Pancreas (tissue), 10 donors: ENCODE results near the gene SLC20A1. TPM values are rescaled to one million over a fixed set of nuclear protein-coding genes. Genes with fewer than 3 reads are reported as not detected.

Source experiments
- ATAC-seq, 4 donors: fragments of 200-7000 bp; cut with Tn5 transposase; one replicate each; pipeline versions ENCODE4 v1.8.0 to v1.9.1; 2020; ENCODE audit warnings: mild to moderate bottlenecking in 4 of 4, moderate library complexity in 4 of 4
- DNase-seq, 6 donors: peaks; one replicate each; pipeline ENCODE4 v3.0.0-alpha.2; 2020
- FAIRE-seq: peaks from 2 replicates; lab custom pipeline; 2012; peaks lifted over from hg19 to GRCh38; lab: Jason Lieb, UNC
- H3K27ac ChIP-seq, 4 donors: fragments of 200-600 bp; sonication (generic); 1 replicate in 3 of 4; 2 replicates in 1 of 4; pipeline versions ENCODE4 v1.5.0 to v1.8.0; 2020
- H3K27me3 ChIP-seq, 4 donors: fragments of 200-600 bp; one replicate each; pipeline ENCODE4 v1.8.0; 2021
- H3K36me3 ChIP-seq, 3 donors: fragments of 200-600 bp; sonication (generic) in 1 of 3; one replicate each; pipeline versions ENCODE4 v1.5.0 to v1.8.0; 2020 to 2021
- H3K4me1 ChIP-seq, 3 donors: fragments of 200-600 bp; one replicate each; pipeline ENCODE4 v1.8.0; 2021
- H3K4me3 ChIP-seq, 4 donors: fragments of 200-600 bp; sonication (generic) in 2 of 4; one replicate each; pipeline versions ENCODE4 v1.5.0 to v1.8.0; 2020 to 2021
- H3K9me3 ChIP-seq, 4 donors: fragments of 200-600 bp; one replicate each; pipeline ENCODE4 v1.8.0; 2021
- WGBS, 2 donors: extraction: QIAGEN DNeasy Blood & Tissue Kit; methylation state at CpG; one replicate each; pipeline ENCODE4 v1.1.7; 2013; 5-methylcytosine and 5-hydroxymethylcytosine counted together
- intact Hi-C, 3 donors: fragments of 100-400 bp; cut with DNase I; formaldehyde crosslinking; loops; one replicate each; pipeline versions ENCODE4 v1.11.1 to v1.14.2; 2022
- polyA plus RNA-seq, 2 donors: library from polyadenylated mRNA; stranded (reverse); fragments of 200-250 nt; gene quantifications; one replicate each; pipeline ENCODE4 v1.2.3, GENCODE V29; 2013
- total RNA-seq, 6 donors: library from RNA; stranded (reverse); fragmentation: NEBNext Ultra II Directional in 4 of 6; extraction: Animal tissue kit (Norgen Biotek cat#: 25700) in 4 of 6; gene quantifications; one replicate each; pipeline versions ENCODE4 v1.2.1 to v1.2.4, GENCODE V29; 2021 to 2023
- TF ChIP-seq, protein P1 (sequence below), 4 donors: fragments of 200-600 bp; sonication (generic) in 3 of 4; IDR thresholded peaks; one replicate each; pipeline versions ENCODE4 v1.5.0 to v1.8.0; 2021; ENCODE audit warnings: antibody characterized with exemption in 4 of 4
- donor health status: healthy with polysubstance abuse.
- donor health status: DM: no; HTN: no; CAD: no; lungs with moderate emphysema.
- donor health status: DM: no; HTN: no; CAD: no.
- donor health status: control.
- donor health status: control.
- donor health status: Bipolar disorder and iron deficiency.
- donor health status: DM: yes; HTN: yes; CAD: no.
- donor health status: DM: no; HTN: no; CAD: no.
- donor health status: DM: no; HTN: no; CAD: no.
- donor health status: DM: yes; HTN: yes; CAD: no.

SLC20A1 gene, protein sequence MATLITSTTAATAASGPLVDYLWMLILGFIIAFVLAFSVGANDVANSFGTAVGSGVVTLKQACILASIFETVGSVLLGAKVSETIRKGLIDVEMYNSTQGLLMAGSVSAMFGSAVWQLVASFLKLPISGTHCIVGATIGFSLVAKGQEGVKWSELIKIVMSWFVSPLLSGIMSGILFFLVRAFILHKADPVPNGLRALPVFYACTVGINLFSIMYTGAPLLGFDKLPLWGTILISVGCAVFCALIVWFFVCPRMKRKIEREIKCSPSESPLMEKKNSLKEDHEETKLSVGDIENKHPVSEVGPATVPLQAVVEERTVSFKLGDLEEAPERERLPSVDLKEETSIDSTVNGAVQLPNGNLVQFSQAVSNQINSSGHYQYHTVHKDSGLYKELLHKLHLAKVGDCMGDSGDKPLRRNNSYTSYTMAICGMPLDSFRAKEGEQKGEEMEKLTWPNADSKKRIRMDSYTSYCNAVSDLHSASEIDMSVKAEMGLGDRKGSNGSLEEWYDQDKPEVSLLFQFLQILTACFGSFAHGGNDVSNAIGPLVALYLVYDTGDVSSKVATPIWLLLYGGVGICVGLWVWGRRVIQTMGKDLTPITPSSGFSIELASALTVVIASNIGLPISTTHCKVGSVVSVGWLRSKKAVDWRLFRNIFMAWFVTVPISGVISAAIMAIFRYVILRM
- 10 to 100 TPM; 10.6 to 22.9 (median 17.2) TPM for total RNA-seq
- 10 to 100 TPM; 14.1 to 25.9 TPM for polyA plus RNA-seq

DNA sequence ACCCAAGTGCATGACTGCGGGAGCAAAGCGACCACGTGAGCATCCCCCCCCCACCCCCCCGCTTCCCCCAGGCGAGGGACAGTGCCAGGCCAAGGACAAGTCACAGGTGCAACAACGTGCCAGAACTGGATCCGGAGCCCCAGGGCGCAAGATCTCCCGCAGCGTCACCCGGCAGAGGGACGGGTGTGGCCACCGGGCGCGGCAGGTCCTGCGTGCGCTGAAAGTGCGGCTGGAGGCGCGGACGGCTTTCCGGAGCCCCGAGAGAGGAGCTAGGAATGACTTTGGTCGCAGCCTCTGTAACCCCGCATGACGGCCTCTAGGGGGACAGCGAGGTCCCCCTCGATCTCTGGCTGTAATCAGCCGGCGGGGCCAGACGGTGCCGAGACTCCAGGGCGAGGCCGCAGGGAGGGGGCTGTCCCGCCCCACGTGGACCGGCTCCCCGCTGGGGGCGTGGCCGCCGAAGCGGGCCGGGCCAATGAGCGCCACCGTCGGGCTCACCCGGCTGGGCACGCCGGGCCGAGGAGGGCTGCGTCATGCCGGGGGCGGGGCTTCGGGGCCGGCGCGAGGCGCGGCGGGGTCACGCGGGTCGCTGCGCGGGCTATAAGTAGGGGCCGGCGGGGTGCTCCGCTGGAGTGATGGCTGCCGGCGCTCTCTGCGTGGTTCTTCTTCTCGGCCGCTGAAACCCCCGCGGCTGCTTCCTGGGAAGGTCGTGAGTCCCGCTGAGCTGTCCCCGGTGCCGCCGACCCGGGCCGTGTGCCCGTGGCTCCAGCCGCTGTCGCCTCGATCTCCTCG lies at the start of gene SLC20A1:
Gene SLC20A1 (plus strand): TSS at position 630 of the 792 bp plus-strand sequence. CDS start 890 bp downstream, outside the sequence.
- DNase-seq = peak; percentile 96 to 100 (median 98)
- TF ChIP-seq, protein P1, sequence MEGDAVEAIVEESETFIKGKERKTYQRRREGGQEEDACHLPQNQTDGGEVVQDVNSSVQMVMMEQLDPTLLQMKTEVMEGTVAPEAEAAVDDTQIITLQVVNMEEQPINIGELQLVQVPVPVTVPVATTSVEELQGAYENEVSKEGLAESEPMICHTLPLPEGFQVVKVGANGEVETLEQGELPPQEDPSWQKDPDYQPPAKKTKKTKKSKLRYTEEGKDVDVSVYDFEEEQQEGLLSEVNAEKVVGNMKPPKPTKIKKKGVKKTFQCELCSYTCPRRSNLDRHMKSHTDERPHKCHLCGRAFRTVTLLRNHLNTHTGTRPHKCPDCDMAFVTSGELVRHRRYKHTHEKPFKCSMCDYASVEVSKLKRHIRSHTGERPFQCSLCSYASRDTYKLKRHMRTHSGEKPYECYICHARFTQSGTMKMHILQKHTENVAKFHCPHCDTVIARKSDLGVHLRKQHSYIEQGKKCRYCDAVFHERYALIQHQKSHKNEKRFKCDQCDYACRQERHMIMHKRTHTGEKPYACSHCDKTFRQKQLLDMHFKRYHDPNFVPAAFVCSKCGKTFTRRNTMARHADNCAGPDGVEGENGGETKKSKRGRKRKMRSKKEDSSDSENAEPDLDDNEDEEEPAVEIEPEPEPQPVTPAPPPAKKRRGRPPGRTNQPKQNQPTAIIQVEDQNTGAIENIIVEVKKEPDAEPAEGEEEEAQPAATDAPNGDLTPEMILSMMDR (IDR thresholded peaks at IDR 0.05) = peak in 2 of 4 donors; percentile 7 to 41
- WGBS, 2 donors = 0% methylated on average over 70 to 87 of the region's 87 CpGs
- H3K4me3 ChIP-seq = peak within 1 kb of the TSS; percentile 82 to 96 (median 91)
- no peak for FAIRE-seq
- peak within 1 kb of the TSS; percentile 93 to 97 (median 96) for H3K27ac ChIP-seq
- H3K36me3 ChIP-seq = no peaks in the 10 kb centered on the region
- H3K9me3 ChIP-seq = no peaks in the 10 kb centered on the region
- intact Hi-C loops = no loop called here
- ATAC-seq = peak; percentile 94 to 98 (median 95)
- no peaks in the 10 kb centered on the region for H3K27me3 ChIP-seq
- H3K4me1 ChIP-seq = peaks cover 8 to 34% (median 20%) of the 10 kb centered on the region in 3 donors

DNA sequence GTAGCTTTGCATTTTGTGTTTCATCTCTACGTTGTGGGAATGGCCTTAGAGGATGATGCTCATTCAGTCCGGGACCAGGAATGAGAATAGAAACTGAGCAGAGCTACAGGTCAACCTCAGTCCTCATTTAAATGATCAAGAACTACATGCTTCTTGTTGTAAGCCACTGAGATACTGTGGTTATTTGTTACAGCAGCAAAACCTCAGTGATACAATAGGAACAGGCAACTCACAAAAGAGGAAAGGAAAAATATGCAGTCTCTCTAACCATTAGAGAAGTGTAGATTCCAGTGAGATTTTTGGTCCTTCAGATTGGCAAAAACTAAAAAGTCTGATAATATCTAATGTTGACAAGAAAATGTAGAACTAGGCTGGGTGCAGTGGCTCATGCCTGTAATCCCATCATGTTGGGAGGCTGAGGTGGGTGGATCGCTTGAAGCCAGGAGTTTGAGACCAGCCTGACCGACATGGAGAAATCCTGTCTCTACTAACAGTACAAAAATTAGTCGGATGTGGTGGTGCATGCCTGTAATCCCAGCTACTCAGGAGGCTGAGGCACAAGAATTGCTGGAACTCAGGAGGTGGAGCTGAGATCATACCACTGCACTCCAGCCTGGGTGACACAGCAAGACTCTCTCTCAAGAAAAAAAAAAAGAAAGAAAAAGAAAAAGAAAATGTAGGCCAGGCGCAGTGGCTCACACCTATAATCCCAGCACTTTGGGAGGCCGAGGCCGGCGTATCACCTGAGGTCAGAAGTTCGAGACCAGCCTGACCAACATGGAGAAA lies 48.0 kb upstream of the SLC20A1 start:
- no peak overlapping the region for H3K27ac ChIP-seq
- no peaks in the 10 kb centered on the region for H3K36me3 ChIP-seq
- H3K4me3 ChIP-seq = no peak overlapping the region
- H3K27me3 ChIP-seq = no peaks in the 10 kb centered on the region
- FAIRE-seq = no peak
- TF ChIP-seq, protein P1 (IDR thresholded peaks at IDR 0.05) = no peak
- no peak for ATAC-seq
- intact Hi-C loops = no loop called here
- DNase-seq = no peak
- no peaks in the 10 kb centered on the region for H3K9me3 ChIP-seq
- WGBS, 2 donors = 91 to 96% methylated on average over 10 of the region's 10 CpGs
- peaks cover 0 to 5% (median 0%) of the 10 kb centered on the region in 3 donors for H3K4me1 ChIP-seq

DNA sequence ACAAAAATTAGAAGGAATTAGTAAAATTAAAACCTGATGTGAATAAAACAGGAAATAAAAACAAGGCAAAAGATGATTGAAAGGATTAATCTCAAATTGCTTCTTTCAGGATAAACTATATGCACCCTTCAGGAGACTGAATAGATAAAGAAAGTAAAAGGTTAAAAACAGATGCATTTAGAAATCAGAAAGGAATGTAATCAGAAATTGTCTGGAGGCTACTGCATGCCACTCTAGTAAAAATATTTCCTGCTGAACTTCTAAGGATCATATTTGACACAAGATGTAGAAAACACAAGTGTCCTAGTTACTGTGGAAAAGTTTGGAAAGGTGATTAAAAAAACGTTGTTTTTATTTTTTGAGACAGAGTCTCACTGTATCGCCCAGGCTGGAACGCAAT lies 45.1 kb upstream of the SLC20A1 start:
- intact Hi-C loops = no loop called here
- Histone ChIP-seq H3K27me3 (no peaks in the 10 kb centered on the region), H3K4me3 (no peak overlapping the region), H3K4me1 (peaks cover 0 to 5% (median 0%) of the 10 kb centered on the region in 3 donors), H3K9me3 (no peaks in the 10 kb centered on the region), H3K27ac (no peak overlapping the region), H3K36me3 (no peaks in the 10 kb centered on the region)
- whole genome bisulfite sequencing, 2 donors = 70 to 71% methylated on average over 3 of the region's 3 CpGs
- ATAC-seq = no peak
- TF ChIP-seq, protein P1 (IDR thresholded peaks at IDR 0.05) = no peak
- no peak for DNase-seq
- no peak for FAIRE-seq

DNA sequence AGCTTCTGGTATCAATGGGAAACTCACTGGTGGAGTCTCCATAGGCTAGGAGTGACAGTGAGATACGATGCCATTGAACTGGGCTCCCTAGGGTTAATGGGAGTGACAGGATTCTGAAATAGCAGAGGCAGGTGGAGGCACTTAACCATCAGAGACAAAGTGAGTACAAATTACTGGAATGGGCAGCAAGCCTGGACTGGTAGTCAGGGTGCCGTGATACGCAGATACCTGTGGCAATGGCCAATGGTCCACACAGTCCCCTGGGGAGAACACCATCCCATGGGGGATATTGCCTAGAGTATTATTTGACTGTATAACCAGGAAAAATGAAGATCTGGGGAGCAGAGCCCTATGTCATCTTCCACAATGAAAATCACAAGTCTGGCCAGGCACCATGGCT lies 44.0 kb upstream of the SLC20A1 start:
- H3K4me1 ChIP-seq = peaks cover 0 to 5% (median 0%) of the 10 kb centered on the region in 3 donors
- TF ChIP-seq, protein P1 (IDR thresholded peaks at IDR 0.05) = no peak
- no peaks in the 10 kb centered on the region for H3K27me3 ChIP-seq
- intact Hi-C loops = no loop called here
- no peaks in the 10 kb centered on the region for H3K9me3 ChIP-seq
- no peaks in the 10 kb centered on the region for H3K36me3 ChIP-seq
- no peak for DNase-seq
- no peak overlapping the region for H3K27ac ChIP-seq
- ATAC-seq = no peak
- 94% methylated on average over 3 of the region's 3 CpGs for WGBS, 2 donors
- no peak for FAIRE-seq
- H3K4me3 ChIP-seq = no peak overlapping the region
